Rectal smooth muscle tissue (tissue), 1 donor: ENCODE data around the gene MRC2.
A peak's percentile ranks its signal among the peaks of the same experiment; 100 is the strongest.

ENCODE experiments used
- H3K27ac ChIP-seq: one replicate; pipeline ENCODE4 v1.7.0; 2013; ENCODE audit warnings: low read depth, low read length, inconsistent platforms
- H3K27me3 ChIP-seq: one replicate; pipeline ENCODE4 v1.7.0; 2013; ENCODE audit warnings: low read length; ENCODE audit not compliant: control insufficient read depth, insufficient read depth
- H3K36me3 ChIP-seq: one replicate; pipeline ENCODE4 v1.7.0; 2013; ENCODE audit warnings: low read length; ENCODE audit not compliant: control insufficient read depth, insufficient read depth
- H3K4me1 ChIP-seq: one replicate; pipeline ENCODE4 v1.7.0; 2013; ENCODE audit warnings: low read length; ENCODE audit not compliant: control insufficient read depth, insufficient read depth
- H3K4me3 ChIP-seq: one replicate; pipeline ENCODE4 v1.7.0; 2013; ENCODE audit warnings: low read length
- H3K9ac ChIP-seq: one replicate; pipeline ENCODE4 v1.7.0; 2013; ENCODE audit warnings: low read length

Gene MRC2

DNA sequence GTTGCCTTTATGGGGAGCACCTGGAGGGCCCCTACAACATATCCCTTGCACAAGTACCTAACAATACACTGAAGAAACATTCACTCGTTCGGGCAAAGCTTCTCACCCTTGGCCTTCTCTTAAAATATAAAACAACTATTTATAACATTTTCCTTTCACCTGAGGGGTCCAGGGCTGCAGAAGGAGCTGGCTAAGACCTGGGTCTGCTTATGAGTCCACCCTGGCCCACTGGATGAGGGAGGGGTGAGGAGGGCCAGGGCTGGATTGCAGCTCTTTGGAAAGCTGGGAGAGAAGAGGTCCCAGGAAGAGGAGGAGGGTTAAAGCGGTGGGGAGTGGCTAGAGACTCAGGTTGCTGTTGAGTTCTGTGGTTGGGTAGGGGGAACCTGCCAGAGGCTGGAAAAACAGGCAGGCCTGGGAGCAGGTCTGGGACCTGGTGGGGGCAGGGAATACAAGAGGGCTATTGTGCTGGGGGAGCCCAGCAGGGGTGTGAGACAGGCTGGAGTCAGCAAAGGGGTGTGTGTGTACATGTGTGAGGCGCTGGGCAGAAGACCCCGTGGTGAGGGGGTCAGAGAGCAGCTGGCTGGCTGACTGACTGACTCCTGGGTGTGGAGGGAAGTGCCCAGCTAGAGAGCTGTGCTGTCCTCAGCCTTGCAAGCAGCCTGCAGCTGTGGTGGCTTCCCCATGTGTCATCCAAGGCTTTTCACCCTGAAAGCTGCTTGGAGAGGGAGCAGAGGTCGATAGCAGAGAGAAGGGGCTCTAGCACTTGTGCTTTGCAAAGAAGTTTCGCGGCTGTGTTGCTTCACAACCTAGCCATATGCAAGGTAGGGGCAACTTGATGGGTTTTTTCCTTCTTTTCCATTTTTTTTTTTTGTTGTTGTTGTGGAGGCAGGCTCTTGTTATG is 10.2 kb upstream of the MRC2 start:
- peaks cover 12% of the 10 kb centered on the region for H3K36me3 ChIP-seq
- no peak overlapping the region for H3K4me3 ChIP-seq
- H3K9ac ChIP-seq, result no peak overlapping the region
- no peaks in the 10 kb centered on the region for H3K4me1 ChIP-seq
- H3K27me3 ChIP-seq, result no peaks in the 10 kb centered on the region
- no peak overlapping the region for H3K27ac ChIP-seq

- H3K27ac ChIP-seq, result no peak overlapping the region
- H3K9ac ChIP-seq, result no peak overlapping the region
- peaks cover 12% of the 10 kb centered on the region for H3K36me3 ChIP-seq
- H3K4me3 ChIP-seq, result no peak overlapping the region
- H3K27me3 ChIP-seq, result no peaks in the 10 kb centered on the region
- no peaks in the 10 kb centered on the region for H3K4me1 ChIP-seq
These were observed 9.5 kb upstream of the MRC2 start for GRCh38 chr17:62617894-62618472.

- no peaks in the 10 kb centered on the region for H3K4me1 ChIP-seq
- no peak overlapping the region for H3K9ac ChIP-seq
- no peaks in the 10 kb centered on the region for H3K27me3 ChIP-seq
- no peak overlapping the region for H3K4me3 ChIP-seq
- no peak overlapping the region for H3K27ac ChIP-seq
- H3K36me3 ChIP-seq, result peaks cover 12% of the 10 kb centered on the region
These were observed 8.6 kb upstream of the MRC2 start for GRCh38 chr17:62618647-62619416.

GRCh38 chr17:62619417-62620155 is 7.9 kb upstream of the MRC2 start:
- no peaks in the 10 kb centered on the region for H3K4me1 ChIP-seq
- peaks cover 8% of the 10 kb centered on the region for H3K36me3 ChIP-seq
- no peak overlapping the region for H3K9ac ChIP-seq
- no peak overlapping the region for H3K27ac ChIP-seq
- no peaks in the 10 kb centered on the region for H3K27me3 ChIP-seq
- no peak overlapping the region for H3K4me3 ChIP-seq

DNA sequence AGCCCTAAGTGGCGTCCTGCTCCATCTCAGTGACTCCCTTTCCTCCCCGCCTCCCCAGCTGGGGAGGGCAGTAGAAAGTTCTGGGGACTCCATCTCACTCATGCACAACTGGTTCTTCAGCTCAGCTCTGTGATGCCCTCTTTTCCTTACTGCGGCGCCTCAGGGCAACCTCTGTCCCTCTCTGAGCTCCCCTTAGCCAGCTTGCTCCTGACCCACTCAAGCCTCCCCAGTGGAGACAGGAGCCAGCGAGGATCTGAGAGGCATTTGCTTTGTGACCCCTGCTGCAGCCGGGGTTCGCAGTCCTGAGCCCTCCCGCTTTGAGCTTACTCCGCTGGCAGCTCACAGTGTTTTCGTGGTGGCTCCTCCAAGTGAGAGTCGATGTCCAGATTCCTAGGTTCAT is 6.2 kb upstream of the MRC2 start:
- Histone ChIP-seq H3K4me3 (no peak overlapping the region), H3K4me1 (no peaks in the 10 kb centered on the region), H3K36me3 (peaks cover 4% of the 10 kb centered on the region), H3K27me3 (no peaks in the 10 kb centered on the region), H3K9ac (no peak overlapping the region), H3K27ac (no peak overlapping the region)

GRCh38 chr17:62625184-62625869 is 2.1 kb upstream of the MRC2 start:
- Histone ChIP-seq H3K4me3 (no peak overlapping the region), H3K27me3 (peaks cover 7% of the 10 kb centered on the region), H3K27ac (no peak overlapping the region), H3K9ac (no peak overlapping the region), H3K36me3 (no peaks in the 10 kb centered on the region), H3K4me1 (no peaks in the 10 kb centered on the region)

DNA sequence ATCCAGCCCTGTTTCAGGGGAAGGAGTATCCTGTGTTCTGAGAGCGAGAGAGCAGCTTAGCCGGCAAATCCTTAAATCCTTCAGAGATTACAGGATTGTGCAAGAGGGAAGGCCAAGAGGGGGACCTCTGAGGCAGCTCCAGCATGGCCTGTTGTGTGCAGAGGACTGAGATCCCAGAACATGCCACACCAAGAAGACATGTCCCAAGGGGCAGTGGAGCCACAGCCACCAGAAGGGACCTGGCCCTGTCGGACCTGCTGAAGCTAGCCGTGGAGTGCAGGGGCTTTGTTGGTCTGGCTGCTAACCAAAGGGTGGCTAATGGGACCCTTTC is 1.6 kb upstream of the MRC2 start:
- H3K27me3 ChIP-seq, result peaks cover 7% of the 10 kb centered on the region

GRCh38 chr17:62626719-62627218 is 701 bp upstream of the MRC2 start:
- H3K27ac ChIP-seq, result peak overlapping the region; percentile 69
- no peaks in the 10 kb centered on the region for H3K4me1 ChIP-seq
- peak overlapping the region; percentile 11 for H3K9ac ChIP-seq
- peaks cover 7% of the 10 kb centered on the region for H3K27me3 ChIP-seq
- H3K36me3 ChIP-seq, result no peaks in the 10 kb centered on the region
- peak overlapping the region; percentile 63 for H3K4me3 ChIP-seq

More for the DNA sequence above, 1.6 kb upstream of the MRC2 start:
- H3K4me1 ChIP-seq, result no peaks in the 10 kb centered on the region
- no peak overlapping the region for H3K9ac ChIP-seq
- H3K36me3 ChIP-seq, result no peaks in the 10 kb centered on the region
- no peak overlapping the region for H3K4me3 ChIP-seq
- H3K27ac ChIP-seq, result no peak overlapping the region

GRCh38 chr17:62627904-62628633 is 599 bp downstream of the MRC2 start:
- H3K27ac ChIP-seq, result peak overlapping the region; percentile 69
- H3K9ac ChIP-seq, result no peak overlapping the region

DNA sequence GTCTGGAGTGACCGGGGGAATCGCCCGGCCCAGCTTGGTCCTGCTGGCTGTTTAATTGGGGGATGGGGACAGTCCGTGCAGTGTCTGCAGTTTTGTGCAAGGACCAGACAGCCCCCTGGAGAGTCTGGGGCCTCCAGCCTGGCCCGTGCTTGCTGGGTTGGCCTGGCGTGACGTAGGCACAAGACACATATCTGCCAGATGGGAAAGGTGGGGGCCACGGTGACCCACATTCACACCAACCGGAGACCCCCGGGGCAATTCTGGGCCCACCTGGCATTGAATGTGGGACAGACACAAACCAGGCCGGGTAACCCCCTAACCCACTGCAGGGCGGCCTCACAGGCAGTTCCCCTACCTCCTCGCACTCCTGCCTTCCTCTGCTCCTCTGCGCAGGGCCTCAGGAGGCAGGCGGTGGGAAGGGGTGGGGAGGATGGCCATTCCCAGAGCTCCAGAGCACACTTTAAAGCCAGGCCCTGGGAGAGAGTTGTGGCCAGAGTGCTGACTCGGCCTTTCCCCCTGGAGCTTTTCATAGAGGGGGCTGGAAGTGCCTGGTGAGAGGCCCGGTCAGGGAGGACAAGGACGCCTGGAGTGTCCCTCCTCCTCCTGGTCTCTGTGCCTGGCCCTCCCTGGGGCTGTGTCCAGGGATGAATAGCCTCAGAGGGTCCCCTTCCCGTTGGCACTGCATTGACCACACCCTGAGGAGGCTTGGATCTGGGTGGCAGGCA is 1.5 kb downstream of the MRC2 start:
- H3K9ac ChIP-seq, result no peak overlapping the region
- H3K27me3 ChIP-seq, result peaks cover 7% of the 10 kb centered on the region
- H3K4me1 ChIP-seq, result no peaks in the 10 kb centered on the region
- no peaks in the 10 kb centered on the region for H3K36me3 ChIP-seq
- H3K4me3 ChIP-seq, result peak overlapping the region; percentile 63
- peak overlapping the region; percentile 40 for H3K27ac ChIP-seq

More at GRCh38 chr17:62627904-62628633, 599 bp downstream of the MRC2 start:
- Histone ChIP-seq H3K4me1 (no peaks in the 10 kb centered on the region), H3K36me3 (no peaks in the 10 kb centered on the region), H3K4me3 (peak overlapping the region; percentile 63), H3K27me3 (peaks cover 7% of the 10 kb centered on the region)
